Caco-2 (cell line): ENCODE measurements around the gene UBE2H. TPM values are rescaled to one million over a fixed set of nuclear protein-coding genes. Genes with fewer than 3 reads are reported as not detected.
"Not testable (repeated sequence)": the region's sequence is repeated elsewhere in the genome, so short reads cannot be mapped to it uniquely, and the experiment has no call there.

Experiments used
- BruUV-seq: library from RNA; stranded (reverse); fragments of 400-500 nt; replicated peaks from 2 replicates; lab custom pipeline; 2021; lab: Mats Ljungman, UMichigan
- CTCF ChIA-PET: fragments of 300-600 bp; sonication (Branson Sonifier 250); formaldehyde crosslinking; loops from one replicate; lab custom pipeline; 2022; ENCODE audit warnings: antibody characterized with exemption; lab: Charles Lee
- POLR2A ChIA-PET: fragments of 300-600 bp; sonication (Branson Sonifier 250); formaldehyde crosslinking; loops from one replicate; lab custom pipeline; 2022; ENCODE audit warnings: antibody characterized with exemption; lab: Charles Lee
- DNase-seq, 2 experiments: peaks; one replicate each; pipeline versions ENCODE4 v3.0.0 to v3.0.0-alpha.2; 2020 to 2022
- H3K27me3 ChIP-seq: replicated peaks from 2 replicates; pipeline ENCODE4 v1.6.0; 2011; ENCODE audit warnings: low read length; ENCODE audit not compliant: control insufficient read depth, insufficient read depth
- H3K36me3 ChIP-seq: 2 replicates; pipeline ENCODE4 v1.5.1; 2011; ENCODE audit warnings: low read length; ENCODE audit not compliant: control insufficient read depth, insufficient read depth
- H3K4me1 ChIP-seq: fragments of 250-450 bp; sonication (Bioruptor Pico); 2 replicates; pipeline ENCODE4 v1.5.1; 2020; ENCODE audit warnings: mild to moderate bottlenecking
- H3K4me3 ChIP-seq: 2 replicates; pipeline ENCODE4 v1.5.1; 2011; ENCODE audit warnings: low read depth, mild to moderate bottlenecking, control low read depth, low read length
- H3K9me3 ChIP-seq: fragments of 250-450 bp; sonication (Bioruptor Pico); 2 replicates; pipeline ENCODE4 v1.5.1; 2020; ENCODE audit warnings: mild to moderate bottlenecking, moderate library complexity
- H3K27ac Mint-ChIP-seq: one replicate; pipeline ENCODE4 v1.8.0; 2022; ENCODE audit warnings: mixed read lengths; ENCODE audit not compliant: unreplicated experiment
- H3K27me3 Mint-ChIP-seq: one replicate; pipeline ENCODE4 v1.8.0; 2022; ENCODE audit warnings: mixed read lengths; ENCODE audit not compliant: insufficient read depth, unreplicated experiment
- H3K36me3 Mint-ChIP-seq: one replicate; pipeline ENCODE4 v1.8.0; 2022; ENCODE audit warnings: mild to moderate bottlenecking, mixed read lengths; ENCODE audit not compliant: insufficient read depth, unreplicated experiment
- H3K4me1 Mint-ChIP-seq: one replicate; pipeline ENCODE4 v1.8.0; 2022; ENCODE audit warnings: low read depth, mixed read lengths; ENCODE audit not compliant: unreplicated experiment
- H3K4me3 Mint-ChIP-seq: one replicate; pipeline ENCODE4 v1.8.0; 2022; ENCODE audit warnings: mild to moderate bottlenecking, moderate library complexity, mixed read lengths; ENCODE audit not compliant: unreplicated experiment
- H3K9me3 Mint-ChIP-seq: one replicate; pipeline ENCODE4 v1.8.0; 2022; ENCODE audit warnings: mixed read lengths; ENCODE audit not compliant: unreplicated experiment
- CTCF ChIP-seq, 2 experiments: fragments of 200-600 bp in 1 of 2; IDR thresholded peaks; 1 replicate in 1 of 2; 2 replicates in 1 of 2; pipeline versions ENCODE4 v1.5.1 to v1.8.0; 2011 to 2022; ENCODE audit warnings: antibody characterized with exemption in 1 of 2, control low read depth in 1 of 2, inconsistent platforms in 1 of 2, low read depth in 1 of 2, low read length in 1 of 2, mild to moderate bottlenecking in 1 of 2, moderate library complexity in 1 of 2; ENCODE audit not compliant: insufficient read depth in 1 of 2, severe bottlenecking in 1 of 2, unreplicated experiment in 1 of 2
- intact Hi-C: fragments of 100-400 bp; cut with micrococcal nuclease; formaldehyde crosslinking; loops from one replicate; pipeline ENCODE4 v1.10.0; 2022; ENCODE audit not compliant: unreplicated experiment
- total RNA-seq: library from RNA; stranded (reverse); gene quantifications from 2 replicates; pipeline ENCODE4 v1.2.3, GENCODE V29; 2022

The UBE2H gene
- total RNA-seq, 1 experiment from 2014 or later, result 35.7 TPM

DNA sequence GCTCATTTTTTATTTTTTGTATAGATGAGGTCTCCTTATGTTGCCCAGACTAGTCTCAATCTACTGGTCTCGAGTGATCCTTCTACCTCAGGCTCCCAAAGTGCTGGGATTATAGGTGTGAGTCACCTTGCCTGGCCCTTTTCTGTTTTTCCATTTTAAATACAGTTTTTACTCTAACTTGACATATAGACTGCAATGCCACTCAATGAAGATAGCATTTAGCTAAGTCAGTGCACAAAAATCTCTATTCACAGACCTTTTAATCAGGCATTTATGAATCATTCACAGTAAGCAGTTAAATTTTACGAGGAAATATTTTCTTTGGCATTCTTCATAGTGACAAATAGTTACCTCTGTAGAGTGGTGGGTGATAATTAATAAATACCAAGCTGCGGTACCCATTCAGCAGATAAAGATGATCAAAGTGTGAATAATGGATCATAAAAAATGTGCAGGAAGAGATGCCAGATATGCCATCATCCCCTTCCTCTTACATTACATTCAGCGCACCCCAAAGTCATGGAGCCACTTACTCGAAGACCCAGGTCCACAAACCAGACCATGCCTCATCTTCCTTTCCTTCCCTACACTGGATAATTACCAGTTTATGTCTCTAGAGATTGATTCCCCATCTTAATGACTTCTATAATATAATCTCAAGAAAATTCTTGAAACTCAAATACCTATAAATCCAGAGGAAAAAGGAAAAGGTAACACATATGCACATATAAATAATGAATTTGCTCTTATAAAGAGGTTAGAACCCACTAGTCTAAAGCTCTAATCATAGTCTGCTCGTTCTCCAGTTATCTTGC is 56.0 kb downstream of the UBE2H start:
- peaks cover 6% of the 10 kb centered on the region for H3K4me1 Mint-ChIP-seq

DNA sequence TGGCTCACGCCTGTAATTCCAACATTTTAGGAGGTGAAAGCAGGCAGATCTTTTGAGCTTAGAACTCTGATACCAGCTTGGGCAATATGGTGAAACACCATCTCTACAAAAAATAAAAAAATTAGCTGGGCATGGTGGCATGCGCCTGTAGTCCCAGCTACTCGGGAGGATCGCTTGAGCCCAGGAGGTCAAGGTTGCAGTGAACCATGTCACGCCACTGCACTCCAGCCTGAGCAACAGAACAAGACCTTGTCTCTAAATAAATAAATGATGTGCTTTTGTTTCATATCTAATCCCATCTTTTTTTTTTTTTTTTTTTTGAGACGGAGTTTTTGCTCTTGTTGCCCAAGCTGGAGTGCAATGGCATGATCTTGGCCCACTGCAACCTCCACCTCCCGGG is 58.6 kb downstream of the UBE2H start:
- CTCF ChIA-PET, H3K27ac Mint-ChIP-seq, H3K4me3 Mint-ChIP-seq, H3K4me3 ChIP-seq, H3K36me3 ChIP-seq, H3K9me3 Mint-ChIP-seq, H3K27me3 Mint-ChIP-seq, H3K4me1 Mint-ChIP-seq, H3K27me3 ChIP-seq, H3K4me1 ChIP-seq, BruUV-seq, DNase-seq, intact Hi-C loops, H3K9me3 ChIP-seq, POLR2A ChIA-PET: not testable (repeated sequence)
- peaks cover 14% of the 10 kb centered on the region for H3K36me3 Mint-ChIP-seq

More for the DNA sequence above, 56.0 kb downstream of the UBE2H start:
- Mint-ChIP-seq H3K27me3 (no peaks in the 10 kb centered on the region), H3K36me3 (peaks cover 20% of the 10 kb centered on the region), H3K9me3 (no peaks in the 10 kb centered on the region), H3K4me3 (no peak overlapping the region), H3K27ac (no peak overlapping the region)
- Histone ChIP-seq H3K36me3 (no peaks in the 10 kb centered on the region), H3K4me3 (no peak overlapping the region), H3K27me3 (no peaks in the 10 kb centered on the region), H3K9me3 (no peaks in the 10 kb centered on the region), H3K4me1 (no peaks in the 10 kb centered on the region)
- no peak for DNase-seq
- ChIA-PET CTCF (no interaction called here), POLR2A (no interaction called here)
- TF ChIP-seq CTCF (IDR thresholded peaks at IDR 0.05; ENCODE audit: insufficient read depth in 1 of 2, low read depth in 1 of 2, low read length in 1 of 2, severe bottlenecking in 1 of 2, unreplicated experiment in 1 of 2), result no peak
- intact Hi-C loops, result no loop called here
- no TSS peak for BruUV-seq

DNA sequence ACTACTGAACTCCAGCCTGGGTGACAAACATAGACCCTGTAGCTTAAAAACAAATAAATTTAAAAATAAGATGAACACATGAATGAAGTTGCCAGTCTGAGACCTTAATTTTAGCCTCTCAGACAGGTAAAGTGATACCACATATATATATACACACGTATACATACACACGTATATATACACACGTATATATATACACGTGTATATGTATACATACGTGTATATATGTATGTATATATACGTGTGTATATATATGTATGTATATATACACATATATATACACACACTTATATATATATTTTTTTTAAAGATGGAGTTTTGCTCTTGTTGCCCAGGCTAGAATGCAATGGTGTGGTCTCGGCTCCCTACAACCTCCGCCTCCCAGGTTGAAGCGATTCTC is 62.7 kb downstream of the UBE2H start:
- Mint-ChIP-seq H3K36me3 (peaks cover 6% of the 10 kb centered on the region), H3K27ac (no peak overlapping the region), H3K27me3 (no peaks in the 10 kb centered on the region), H3K4me3 (no peak overlapping the region), H3K9me3 (no peaks in the 10 kb centered on the region), H3K4me1 (peaks cover 6% of the 10 kb centered on the region)
- CTCF ChIA-PET, result no interaction called here
- Histone ChIP-seq H3K4me3 (no peak overlapping the region), H3K4me1 (no peaks in the 10 kb centered on the region), H3K9me3 (no peaks in the 10 kb centered on the region), H3K36me3 (no peaks in the 10 kb centered on the region; the same call in none of the 2 replicates), H3K27me3 (no peaks in the 10 kb centered on the region)
- DNase-seq, result no peak
- no TSS peak for BruUV-seq
- intact Hi-C loops, result no loop called here
- POLR2A ChIA-PET, result no interaction called here
- TF ChIP-seq CTCF (IDR thresholded peaks at IDR 0.05; ENCODE audit: insufficient read depth in 1 of 2, low read depth in 1 of 2, low read length in 1 of 2, severe bottlenecking in 1 of 2, unreplicated experiment in 1 of 2), result no peak
